ENCODE data around the gene SLC9A3. TPM values are rescaled to one million over a fixed set of nuclear protein-coding genes. Genes with fewer than 3 reads are reported as not detected.

SLC9A3 gene
- total RNA-seq, 1 experiment from 2014 or later, result 1.5 TPM

GRCh38 chr5:425714-426113, 98.5 kb downstream of the SLC9A3 start:
- intact Hi-C loops (cut with micrococcal nuclease), result no loop called here
- ATAC-seq (peak; percentile 64), DNase-seq (ENCODE audit: low read depth, low spot score) (no peak)
- TF ChIP-seq, protein P1, sequence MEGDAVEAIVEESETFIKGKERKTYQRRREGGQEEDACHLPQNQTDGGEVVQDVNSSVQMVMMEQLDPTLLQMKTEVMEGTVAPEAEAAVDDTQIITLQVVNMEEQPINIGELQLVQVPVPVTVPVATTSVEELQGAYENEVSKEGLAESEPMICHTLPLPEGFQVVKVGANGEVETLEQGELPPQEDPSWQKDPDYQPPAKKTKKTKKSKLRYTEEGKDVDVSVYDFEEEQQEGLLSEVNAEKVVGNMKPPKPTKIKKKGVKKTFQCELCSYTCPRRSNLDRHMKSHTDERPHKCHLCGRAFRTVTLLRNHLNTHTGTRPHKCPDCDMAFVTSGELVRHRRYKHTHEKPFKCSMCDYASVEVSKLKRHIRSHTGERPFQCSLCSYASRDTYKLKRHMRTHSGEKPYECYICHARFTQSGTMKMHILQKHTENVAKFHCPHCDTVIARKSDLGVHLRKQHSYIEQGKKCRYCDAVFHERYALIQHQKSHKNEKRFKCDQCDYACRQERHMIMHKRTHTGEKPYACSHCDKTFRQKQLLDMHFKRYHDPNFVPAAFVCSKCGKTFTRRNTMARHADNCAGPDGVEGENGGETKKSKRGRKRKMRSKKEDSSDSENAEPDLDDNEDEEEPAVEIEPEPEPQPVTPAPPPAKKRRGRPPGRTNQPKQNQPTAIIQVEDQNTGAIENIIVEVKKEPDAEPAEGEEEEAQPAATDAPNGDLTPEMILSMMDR (IDR thresholded peaks at IDR 0.05 in 2 of 3, conservative IDR thresholded peaks at IDR 0.05 in 1 of 3; ENCODE audit: borderline replicate concordance in 1 of 3, insufficient read depth in 1 of 3, low read depth in 2 of 3, low read length in 2 of 3), result peak in 2 of 3 experiments; percentile 25 to 39; a peak in 2 of 6 replicates
- TF ChIP-seq RAD21 (IDR thresholded peaks at IDR 0.05; ENCODE audit: low read depth) (peak; percentile 56), ELF1 (IDR thresholded peaks at IDR 0.05; ENCODE audit: borderline replicate concordance, low read depth) (no peak), POLR2AphosphoS5 (IDR thresholded peaks at IDR 0.05; ENCODE audit: low read depth, low read length) (no peak)
- Histone ChIP-seq H3K36me3 (ENCODE audit: control insufficient read depth in 1 of 2, insufficient read depth in 2 of 2, low read length in 2 of 2) (no peaks in the 10 kb centered on the region), H3K27me3 (ENCODE audit: insufficient read depth, low read length) (no peaks in the 10 kb centered on the region), H3K4me2 (ENCODE audit: low read length) (no peak overlapping the region), H2AFZ (ENCODE audit: low read depth, low read length, poor library complexity, severe bottlenecking) (no peak overlapping the region), H3K79me2 (ENCODE audit: insufficient read depth, low read length) (no peaks in the 10 kb centered on the region), H4K20me1 (ENCODE audit: insufficient read depth) (no peaks in the 10 kb centered on the region), H3K9me3 (ENCODE audit: control insufficient read depth in 1 of 2, insufficient read depth in 1 of 2, low read depth in 1 of 2, low read length in 2 of 2) (no peaks in the 10 kb centered on the region), H3K4me3 (replicated peaks in 1 of 2; ENCODE audit: low read depth in 1 of 2, low read length in 2 of 2) (no peak overlapping the region), H3K9ac (ENCODE audit: low read length) (no peak overlapping the region), H3K27ac (ENCODE audit: low read depth, low read length) (no peak overlapping the region), H3K9me2 (ENCODE audit: insufficient read depth) (no peaks in the 10 kb centered on the region), H3K4me1 (ENCODE audit: control insufficient read depth in 1 of 2, insufficient read depth in 2 of 2, low read length in 2 of 2) (peaks cover 0 to 12% of the 10 kb centered on the region in 2 experiments; a peak in 3 of 4 replicates)
- ChIA-PET POLR2A (no interaction called here), CTCF (interaction anchor here (0.7 to 2.3 kb wide), 6 partner anchors 12 to 237 kb away, joined by 3 to 22 read pairs (median 6); no protein-coding TSS in a partner anchor), RAD21 (ENCODE audit: low non-redundant PET in 1 of 2, low total read pairs in 2 of 2, uncharacterized antibody in 2 of 2, unreplicated experiment in 2 of 2) (interaction anchor here (0.7 to 1.1 kb wide), 3 partner anchors 107 to 109 kb away, joined by 3 to 6 read pairs (median 3); no protein-coding TSS in a partner anchor)
- BruUV-seq (replicated peaks), result no TSS peak

DNA sequence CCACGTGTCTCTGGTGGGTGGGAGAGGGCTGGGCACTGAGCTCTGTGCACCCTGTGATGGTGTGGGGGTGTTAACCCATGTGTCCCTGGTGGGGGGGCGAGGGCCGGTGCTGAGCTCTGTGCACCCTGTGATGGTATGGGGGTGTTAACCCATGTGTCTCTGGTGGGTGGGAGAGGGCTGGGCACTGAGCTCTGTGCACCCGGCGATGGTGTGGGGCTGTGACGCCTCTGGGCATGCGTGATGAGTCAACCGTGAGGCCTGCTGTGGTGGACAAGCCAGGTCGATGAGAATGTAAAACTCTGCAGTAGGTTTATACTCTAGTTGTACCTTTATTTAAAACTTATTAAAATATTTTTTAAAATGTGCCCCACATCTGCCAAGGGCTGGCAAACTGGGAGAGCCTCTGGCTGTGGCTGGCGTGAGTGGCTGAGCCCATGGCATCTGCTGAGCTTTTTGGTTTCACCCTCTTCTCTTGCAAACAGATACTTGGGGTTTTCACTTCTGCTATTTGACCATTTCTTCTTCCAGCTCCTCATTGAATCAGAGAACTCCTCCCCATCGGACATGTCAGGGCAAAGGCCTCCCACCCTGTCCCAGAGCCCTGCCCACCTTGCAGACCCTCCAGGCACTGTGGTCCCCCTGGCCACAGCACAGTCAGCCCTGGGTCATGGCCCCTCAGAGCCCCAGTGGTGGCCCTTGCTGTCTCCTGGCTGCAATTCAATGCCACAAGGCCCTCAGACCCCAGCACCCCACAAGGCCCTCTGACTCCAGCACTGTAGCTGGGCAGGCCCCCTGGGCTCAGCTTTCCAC, 99.7 kb downstream of the SLC9A3 start:
- RAD21 ChIA-PET (ENCODE audit: low non-redundant PET in 1 of 2, low total read pairs in 2 of 2, uncharacterized antibody in 2 of 2, unreplicated experiment in 2 of 2), result no interaction called here
- Histone ChIP-seq H4K20me1 (ENCODE audit: insufficient read depth) (no peaks in the 10 kb centered on the region), H3K36me3 (ENCODE audit: control insufficient read depth in 1 of 2, insufficient read depth in 2 of 2, low read length in 2 of 2) (no peaks in the 10 kb centered on the region), H3K27me3 (ENCODE audit: insufficient read depth, low read length) (no peaks in the 10 kb centered on the region), H3K4me3 (replicated peaks in 1 of 2; ENCODE audit: low read depth in 1 of 2, low read length in 2 of 2) (no peak overlapping the region), H3K9me3 (ENCODE audit: control insufficient read depth in 1 of 2, insufficient read depth in 1 of 2, low read depth in 1 of 2, low read length in 2 of 2) (no peaks in the 10 kb centered on the region), H3K4me2 (ENCODE audit: low read length) (no peak overlapping the region), H3K27ac (ENCODE audit: low read depth, low read length) (no peak overlapping the region), H3K79me2 (ENCODE audit: insufficient read depth, low read length) (no peaks in the 10 kb centered on the region), H3K9me2 (ENCODE audit: insufficient read depth) (no peaks in the 10 kb centered on the region), H3K9ac (ENCODE audit: low read length) (no peak overlapping the region), H3K4me1 (ENCODE audit: control insufficient read depth in 1 of 2, insufficient read depth in 2 of 2, low read length in 2 of 2) (peaks cover 0 to 9% of the 10 kb centered on the region in 2 experiments; a peak in 3 of 4 replicates), H2AFZ (ENCODE audit: low read depth, low read length, poor library complexity, severe bottlenecking) (no peak overlapping the region)
- intact Hi-C loops (cut with micrococcal nuclease), result no loop called here
- POLR2A ChIA-PET, result interaction anchor here (1.3 kb wide), 1 partner anchor 10 kb away, joined by 3 read pairs; no protein-coding TSS in a partner anchor
- CTCF ChIA-PET, result interaction anchor here (1.8 to 2.3 kb wide), 2 partner anchors 11 to 107 kb away, joined by 10 to 22 read pairs; no protein-coding TSS in a partner anchor
- no TSS peak for BruUV-seq (replicated peaks)
- ATAC-seq, result no peak
- TF ChIP-seq EGR1 (IDR thresholded peaks at IDR 0.05; ENCODE audit: low read depth), result no peak
- no peak for DNase-seq (ENCODE audit: low read depth, low spot score)
